ENCODE measurements around the gene FRMPD1.

DNA sequence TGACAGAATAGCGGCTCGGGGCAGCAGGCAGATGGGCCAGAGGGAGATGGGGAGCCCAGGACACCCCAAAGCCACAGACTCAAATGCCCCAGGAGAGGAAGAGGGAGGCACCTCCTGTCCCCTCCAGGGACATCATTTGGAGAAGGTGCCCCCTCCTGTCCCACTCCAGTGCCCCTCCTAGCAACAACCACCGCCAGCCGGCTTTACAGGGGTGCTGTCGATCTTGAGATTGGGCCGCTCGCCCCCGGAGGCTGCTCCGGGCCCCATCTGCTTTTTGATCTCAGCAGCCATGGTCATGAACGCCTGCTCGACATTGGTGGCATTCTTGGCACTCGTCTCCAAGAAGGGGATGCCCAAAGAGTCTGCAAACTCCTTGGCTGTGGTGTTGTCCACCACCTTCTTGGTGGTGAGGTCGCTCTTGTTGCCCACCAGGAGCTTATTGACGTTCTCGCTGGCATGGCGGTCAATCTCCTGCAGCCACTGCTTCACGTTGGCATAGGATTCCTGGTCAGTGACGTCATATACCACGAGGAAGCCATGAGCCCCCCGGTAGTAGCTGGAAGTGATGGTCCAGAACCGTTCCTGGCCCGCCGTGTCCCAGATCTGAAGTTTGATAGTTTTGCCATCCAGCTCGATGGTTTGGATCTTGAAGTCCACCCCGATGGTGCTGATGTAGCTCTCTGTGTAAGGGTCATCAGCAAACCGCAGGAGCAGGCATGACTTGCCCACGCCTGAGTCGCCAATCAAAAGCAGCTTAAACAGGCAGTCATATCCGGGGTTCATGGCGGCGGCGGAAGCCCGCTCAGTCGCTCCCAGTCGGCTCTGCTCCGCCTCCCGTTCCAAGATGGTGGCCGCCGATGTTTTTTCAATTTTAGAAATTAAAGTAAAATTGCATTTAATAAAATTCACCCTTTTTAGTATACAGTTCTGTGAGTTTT is 14.0 kb upstream of the FRMPD1 start:
- TF ChIP-seq, protein P1, sequence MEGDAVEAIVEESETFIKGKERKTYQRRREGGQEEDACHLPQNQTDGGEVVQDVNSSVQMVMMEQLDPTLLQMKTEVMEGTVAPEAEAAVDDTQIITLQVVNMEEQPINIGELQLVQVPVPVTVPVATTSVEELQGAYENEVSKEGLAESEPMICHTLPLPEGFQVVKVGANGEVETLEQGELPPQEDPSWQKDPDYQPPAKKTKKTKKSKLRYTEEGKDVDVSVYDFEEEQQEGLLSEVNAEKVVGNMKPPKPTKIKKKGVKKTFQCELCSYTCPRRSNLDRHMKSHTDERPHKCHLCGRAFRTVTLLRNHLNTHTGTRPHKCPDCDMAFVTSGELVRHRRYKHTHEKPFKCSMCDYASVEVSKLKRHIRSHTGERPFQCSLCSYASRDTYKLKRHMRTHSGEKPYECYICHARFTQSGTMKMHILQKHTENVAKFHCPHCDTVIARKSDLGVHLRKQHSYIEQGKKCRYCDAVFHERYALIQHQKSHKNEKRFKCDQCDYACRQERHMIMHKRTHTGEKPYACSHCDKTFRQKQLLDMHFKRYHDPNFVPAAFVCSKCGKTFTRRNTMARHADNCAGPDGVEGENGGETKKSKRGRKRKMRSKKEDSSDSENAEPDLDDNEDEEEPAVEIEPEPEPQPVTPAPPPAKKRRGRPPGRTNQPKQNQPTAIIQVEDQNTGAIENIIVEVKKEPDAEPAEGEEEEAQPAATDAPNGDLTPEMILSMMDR (conservative IDR thresholded peaks at IDR 0.05; ENCODE audit: low read depth, low read length): no peak
- TF ChIP-seq CEBPB (IDR thresholded peaks at IDR 0.05; ENCODE audit: low read depth, low read length) (no peak), MAZ (IDR thresholded peaks at IDR 0.05; ENCODE audit: borderline replicate concordance, low read depth, low read length) (no peak), RCOR1 (IDR thresholded peaks at IDR 0.05; ENCODE audit: insufficient replicate concordance, low read length) (no peak), MAFK (IDR thresholded peaks at IDR 0.05; ENCODE audit: low read depth, low read length) (no peak)

All from IMR-90 (cell line).